ENCODE measurements around the gene BICD1.
"Not testable (repeated sequence)": the region's sequence is repeated elsewhere in the genome, so short reads cannot be mapped to it uniquely, and the experiment has no call there.

Gene BICD1

DNA sequence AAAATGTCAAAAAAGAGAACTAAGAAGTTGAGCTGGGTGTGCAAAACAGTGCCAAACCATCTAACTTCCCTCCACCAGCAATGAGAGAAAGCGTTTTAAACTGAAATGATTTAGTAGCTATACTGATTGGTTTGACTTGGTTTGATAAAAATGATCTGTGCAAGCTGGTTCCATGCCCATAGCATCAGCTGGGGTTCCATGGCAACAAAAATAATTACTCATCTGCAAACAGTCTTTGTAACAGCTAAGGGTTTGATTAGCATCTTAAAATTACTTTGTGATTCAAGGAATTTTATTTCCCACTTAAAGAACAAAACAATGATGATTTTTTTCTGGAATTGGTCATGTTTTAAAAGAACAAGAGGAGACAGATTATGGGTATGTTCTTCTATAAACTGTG, 15.0 kb upstream of the BICD1 start:
- no peaks in the 10 kb centered on the region for H3K9me3 ChIP-seq (ENCODE audit: insufficient read depth, low read length, severe bottlenecking)
- H3K27ac ChIP-seq (ENCODE audit: low read length) = no peak overlapping the region
- H3K4me1 ChIP-seq (ENCODE audit: insufficient read depth, low read length) = no peaks in the 10 kb centered on the region
- TF ChIP-seq CTCF (IDR thresholded peaks at IDR 0.05; ENCODE audit: borderline replicate concordance, extremely low read depth, low read length, poor library complexity, severe bottlenecking) (no peak), EZH2 (IDR thresholded peaks at IDR 0.05; ENCODE audit: borderline replicate concordance, low read depth, low read length, severe bottlenecking) (no peak)
- H3K4me2 ChIP-seq (ENCODE audit: insufficient read depth, low read length) = no peak overlapping the region
- DNase-seq (no peak), ATAC-seq (ENCODE audit: insufficient read depth, low read depth) (no peak)
- H3K9ac ChIP-seq (ENCODE audit: low read depth, low read length) = no peak overlapping the region
- H4K20me1 ChIP-seq (ENCODE audit: insufficient read depth, low read length) = no peaks in the 10 kb centered on the region
- H3K27me3 ChIP-seq (ENCODE audit: insufficient read depth, low read length, poor library complexity) = no peaks in the 10 kb centered on the region
- no peaks in the 10 kb centered on the region for H3K79me2 ChIP-seq (ENCODE audit: insufficient read depth, low read length)
- H3K36me3 ChIP-seq (ENCODE audit: insufficient read depth, low read length) = no peaks in the 10 kb centered on the region
- no peak overlapping the region for H3K4me3 ChIP-seq (ENCODE audit: low read depth in 1 of 2, low read length in 2 of 2)
- no peak overlapping the region for H2AFZ ChIP-seq (ENCODE audit: low read depth, low read length)

GRCh38 chr12:32098112-32098511, 8.5 kb upstream of the BICD1 start:
- no peak overlapping the region for H3K27ac ChIP-seq (ENCODE audit: low read length)
- ATAC-seq (ENCODE audit: insufficient read depth, low read depth) (no peak), DNase-seq (no peak)
- H3K4me1 ChIP-seq (ENCODE audit: insufficient read depth, low read length) = no peaks in the 10 kb centered on the region
- H3K9me3 ChIP-seq (ENCODE audit: insufficient read depth, low read length, severe bottlenecking) = no peaks in the 10 kb centered on the region
- H3K36me3 ChIP-seq (ENCODE audit: insufficient read depth, low read length) = no peaks in the 10 kb centered on the region
- H3K4me3 ChIP-seq (ENCODE audit: low read depth in 1 of 2, low read length in 2 of 2) = no peak overlapping the region
- no peaks in the 10 kb centered on the region for H4K20me1 ChIP-seq (ENCODE audit: insufficient read depth, low read length)
- no peak overlapping the region for H2AFZ ChIP-seq (ENCODE audit: low read depth, low read length)
- no peak overlapping the region for H3K9ac ChIP-seq (ENCODE audit: low read depth, low read length)
- H3K4me2 ChIP-seq (ENCODE audit: insufficient read depth, low read length) = no peak overlapping the region
- H3K79me2 ChIP-seq (ENCODE audit: insufficient read depth, low read length) = no peaks in the 10 kb centered on the region
- TF ChIP-seq EZH2 (IDR thresholded peaks at IDR 0.05; ENCODE audit: borderline replicate concordance, low read depth, low read length, severe bottlenecking) (no peak), CTCF (IDR thresholded peaks at IDR 0.05; ENCODE audit: borderline replicate concordance, extremely low read depth, low read length, poor library complexity, severe bottlenecking) (no peak)
- H3K27me3 ChIP-seq (ENCODE audit: insufficient read depth, low read length, poor library complexity) = no peaks in the 10 kb centered on the region

DNA sequence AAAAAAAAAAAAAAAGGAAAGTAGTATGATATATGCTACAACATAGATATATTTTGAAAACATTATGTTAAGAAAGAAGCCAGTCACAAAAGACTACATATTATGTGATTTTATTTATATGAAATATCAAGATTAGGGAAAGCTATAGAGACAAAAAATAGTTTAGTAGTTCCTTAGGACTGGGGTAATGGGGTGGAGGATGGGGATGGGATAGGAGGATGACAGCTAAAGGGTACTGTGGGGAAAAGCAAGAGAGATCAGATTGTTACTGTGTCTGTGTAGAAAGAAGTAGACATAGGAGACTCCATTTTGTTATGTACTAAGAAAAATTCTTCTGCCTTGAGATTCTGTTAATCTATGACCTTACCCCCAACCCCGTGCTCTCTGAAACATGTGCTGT, 7.4 kb upstream of the BICD1 start:
- H4K20me1 ChIP-seq (ENCODE audit: insufficient read depth, low read length); H2AFZ ChIP-seq (ENCODE audit: low read depth, low read length); H3K9me3 ChIP-seq (ENCODE audit: insufficient read depth, low read length, severe bottlenecking); H3K27ac ChIP-seq (ENCODE audit: low read length); H3K36me3 ChIP-seq (ENCODE audit: insufficient read depth, low read length); H3K4me1 ChIP-seq (ENCODE audit: insufficient read depth, low read length); H3K79me2 ChIP-seq (ENCODE audit: insufficient read depth, low read length); H3K4me2 ChIP-seq (ENCODE audit: insufficient read depth, low read length); ATAC-seq (ENCODE audit: insufficient read depth, low read depth); DNase-seq; H3K27me3 ChIP-seq (ENCODE audit: insufficient read depth, low read length, poor library complexity); H3K9ac ChIP-seq (ENCODE audit: low read depth, low read length); H3K4me3 ChIP-seq (ENCODE audit: low read depth in 1 of 2, low read length in 2 of 2): not testable (repeated sequence)

GRCh38 chr12:32100361-32100760, 6.3 kb upstream of the BICD1 start:
- H3K36me3 ChIP-seq (ENCODE audit: insufficient read depth, low read length) = no peaks in the 10 kb centered on the region
- DNase-seq (no peak), ATAC-seq (ENCODE audit: insufficient read depth, low read depth) (no peak)
- no peaks in the 10 kb centered on the region for H3K27me3 ChIP-seq (ENCODE audit: insufficient read depth, low read length, poor library complexity)
- no peak overlapping the region for H3K4me3 ChIP-seq (ENCODE audit: low read depth in 1 of 2, low read length in 2 of 2)
- H3K9me3 ChIP-seq (ENCODE audit: insufficient read depth, low read length, severe bottlenecking) = no peaks in the 10 kb centered on the region
- TF ChIP-seq CTCF (IDR thresholded peaks at IDR 0.05; ENCODE audit: borderline replicate concordance, extremely low read depth, low read length, poor library complexity, severe bottlenecking) = no peak
- no peak for TF ChIP-seq EZH2 (IDR thresholded peaks at IDR 0.05; ENCODE audit: borderline replicate concordance, low read depth, low read length, severe bottlenecking)
- H2AFZ ChIP-seq (ENCODE audit: low read depth, low read length) = no peak overlapping the region
- H3K27ac ChIP-seq (ENCODE audit: low read length) = no peak overlapping the region
- no peaks in the 10 kb centered on the region for H3K4me1 ChIP-seq (ENCODE audit: insufficient read depth, low read length)
- H3K79me2 ChIP-seq (ENCODE audit: insufficient read depth, low read length) = no peaks in the 10 kb centered on the region
- no peaks in the 10 kb centered on the region for H4K20me1 ChIP-seq (ENCODE audit: insufficient read depth, low read length)
- H3K4me2 ChIP-seq (ENCODE audit: insufficient read depth, low read length) = no peak overlapping the region
- no peak overlapping the region for H3K9ac ChIP-seq (ENCODE audit: low read depth, low read length)

Data from DND-41 (cell line).